HepG2 (cell line): ENCODE data around the gene PRR19. TPM values are rescaled to one million over a fixed set of nuclear protein-coding genes. Genes with fewer than 3 reads are reported as not detected.

ENCODE experiments used
- ATF1 ChIP-seq: IDR thresholded peaks from 2 replicates; pipeline ENCODE4 v1.6.1; 2016; ENCODE audit warnings: mild to moderate bottlenecking, control low read depth
- CHD4 ChIP-seq: fragments of 200-600 bp; sonication (generic); IDR thresholded peaks from 2 replicates; pipeline ENCODE4 v1.7.0; 2017; ENCODE audit warnings: mild to moderate bottlenecking, low read length, borderline replicate concordance
- E2F2 ChIP-seq: sonication (generic); formaldehyde crosslinking; IDR thresholded peaks from 2 replicates; pipeline ENCODE4 v1.4.0; 2020; ENCODE audit warnings: missing genetic modification reagents, borderline replicate concordance
- ERF ChIP-seq: IDR thresholded peaks from 2 replicates; pipeline ENCODE4 v1.6.1; 2018; ENCODE audit warnings: missing biosample characterization, missing genetic modification reagents
- ETV6 ChIP-seq: sonication (generic); formaldehyde crosslinking; conservative IDR thresholded peaks from 2 replicates; pipeline ENCODE4 v1.4.0; 2020; ENCODE audit warnings: missing genetic modification reagents
- HHEX ChIP-seq: IDR thresholded peaks from 2 replicates; pipeline ENCODE4 v1.6.1; 2016; ENCODE audit warnings: control low read depth
- HNRNPK ChIP-seq: fragments of 200-400 bp; formaldehyde crosslinking; IDR thresholded peaks from 2 replicates; pipeline ENCODE4 v1.6.1; 2018; ENCODE audit warnings: low read length, low read depth, moderate library complexity, mild to moderate bottlenecking; ENCODE audit not compliant: poor library complexity, severe bottlenecking
- KLF15 ChIP-seq: sonication (generic); formaldehyde crosslinking; IDR thresholded peaks from 2 replicates; pipeline ENCODE4 v1.8.1; 2023; ENCODE audit warnings: borderline replicate concordance, mild to moderate bottlenecking, inconsistent platforms, missing genetic modification reagents, mixed read lengths
- NFIB ChIP-seq: sonication (generic); formaldehyde crosslinking; IDR thresholded peaks from 2 replicates; pipeline ENCODE4 v1.9.0; 2021; ENCODE audit warnings: missing genetic modification reagents, mild to moderate bottlenecking, borderline replicate concordance
- NONO ChIP-seq, 2 experiments: fragments of 450-650 bp in 1 of 2; sonication (generic) in 1 of 2; formaldehyde crosslinking in 1 of 2; IDR thresholded peaks in 1 of 2; conservative IDR thresholded peaks in 1 of 2; 2 replicates each; pipeline versions ENCODE4 v1.6.1 to v1.8.0; 2017 to 2022; ENCODE audit warnings: mild to moderate bottlenecking in 1 of 2, missing genetic modification reagents in 1 of 2, moderate library complexity in 1 of 2
- PHF20 ChIP-seq: sonication (generic); formaldehyde crosslinking; IDR thresholded peaks from 2 replicates; pipeline ENCODE4 v1.5.0; 2020; ENCODE audit warnings: mild to moderate bottlenecking, missing genetic modification reagents
- RFXAP ChIP-seq: sonication (generic); formaldehyde crosslinking; IDR thresholded peaks from 2 replicates; pipeline ENCODE4 v1.4.0; 2020; ENCODE audit warnings: missing genetic modification reagents, borderline replicate concordance
- SNAI1 ChIP-seq: sonication (generic); formaldehyde crosslinking; IDR thresholded peaks from 2 replicates; pipeline ENCODE4 v1.5.0; 2020; ENCODE audit warnings: mild to moderate bottlenecking, missing genetic modification reagents, borderline replicate concordance
- ZBTB7B ChIP-seq: sonication (generic); formaldehyde crosslinking; IDR thresholded peaks from 2 replicates; pipeline ENCODE4 v1.4.0; 2020; ENCODE audit warnings: missing genetic modification reagents
- ZFP36 ChIP-seq: fragments of 150-350 bp; IDR thresholded peaks from 2 replicates; pipeline ENCODE4 v1.6.1; 2018; ENCODE audit warnings: borderline replicate concordance, low read length, low read depth; ENCODE audit not compliant: partially characterized antibody
- ZNF10 ChIP-seq: sonication (generic); formaldehyde crosslinking; IDR thresholded peaks from 2 replicates; pipeline ENCODE4 v1.4.0; 2020; ENCODE audit warnings: mild to moderate bottlenecking, low read depth, missing genetic modification reagents, borderline replicate concordance
- ZNF101 ChIP-seq: sonication (generic); formaldehyde crosslinking; IDR thresholded peaks from 2 replicates; pipeline ENCODE4 v1.4.0; 2020; ENCODE audit warnings: mild to moderate bottlenecking, low read depth, missing genetic modification reagents, borderline replicate concordance
- ZNF317 ChIP-seq: sonication (generic); formaldehyde crosslinking; IDR thresholded peaks from 2 replicates; pipeline ENCODE4 v1.5.0; 2020; ENCODE audit warnings: mild to moderate bottlenecking, missing genetic modification reagents
- ZNF674 ChIP-seq: sonication (generic); formaldehyde crosslinking; IDR thresholded peaks from 2 replicates; pipeline ENCODE4 v1.5.0; 2020; ENCODE audit warnings: low read depth, mild to moderate bottlenecking, missing genetic modification reagents
- ZNF678 ChIP-seq: sonication (generic); formaldehyde crosslinking; IDR thresholded peaks from 2 replicates; pipeline ENCODE4 v1.4.0; 2020; ENCODE audit warnings: mild to moderate bottlenecking, missing genetic modification reagents
- ZNF703 ChIP-seq: sonication (generic); formaldehyde crosslinking; IDR thresholded peaks from 2 replicates; pipeline ENCODE4 v1.5.1; 2020; ENCODE audit warnings: missing genetic modification reagents, mild to moderate bottlenecking, moderate library complexity, borderline replicate concordance
- ZNF768 ChIP-seq: sonication (generic); formaldehyde crosslinking; IDR thresholded peaks from 2 replicates; pipeline ENCODE4 v1.4.0; 2020; ENCODE audit warnings: missing genetic modification reagents
- polyA plus RNA-seq, 8 experiments: library from polyadenylated mRNA; depleted of rRNA in 3 of 8; stranded (reverse) in 7 of 8; unstranded in 1 of 8; fragments of >200 nt; fragmentation: Illumina TruSeq in 4 of 8; extraction: Trizol in 4 of 8; gene quantifications; 2 replicates each; pipeline versions ENCODE4 v1.2.1 to v1.2.3, GENCODE V29; 2011 to 2016; ENCODE audit warnings: low read depth in 4 of 8, missing spikeins in 1 of 8, mixed read lengths in 1 of 8; ENCODE audit not compliant: insufficient read depth in 1 of 8
- total RNA-seq, 5 experiments: library from RNA; depleted of rRNA; stranded (reverse); fragments of >200 nt; fragmentation: Illumina TruSeq; extraction: Trizol; gene quantifications; 2 replicates each; pipeline ENCODE4 v1.2.3, GENCODE V29; 2016; ENCODE audit warnings: low read depth in 1 of 5
- TF ChIP-seq, protein P1 (sequence below): IDR thresholded peaks from 2 replicates; pipeline ENCODE4 v1.6.1; 2016; ENCODE audit warnings: missing biosample characterization, missing genetic modification reagents, low read depth
- TF ChIP-seq, protein P2 (sequence below): sonication (generic); formaldehyde crosslinking; IDR thresholded peaks from 2 replicates; pipeline ENCODE4 v1.4.0; 2020; ENCODE audit warnings: missing genetic modification reagents
- TF ChIP-seq, protein P3 (sequence below): sonication (generic); formaldehyde crosslinking; IDR thresholded peaks from 2 replicates; pipeline ENCODE4 v1.8.0; 2022; ENCODE audit warnings: missing genetic modification reagents, mild to moderate bottlenecking, inconsistent platforms, borderline replicate concordance

Gene PRR19
- total and polyA plus RNA-seq, 2 of the 13 experiments (the other 11 are each of a cell fraction or from before 2014, with no cell fraction given) = 0.21 to 0.33 TPM

DNA sequence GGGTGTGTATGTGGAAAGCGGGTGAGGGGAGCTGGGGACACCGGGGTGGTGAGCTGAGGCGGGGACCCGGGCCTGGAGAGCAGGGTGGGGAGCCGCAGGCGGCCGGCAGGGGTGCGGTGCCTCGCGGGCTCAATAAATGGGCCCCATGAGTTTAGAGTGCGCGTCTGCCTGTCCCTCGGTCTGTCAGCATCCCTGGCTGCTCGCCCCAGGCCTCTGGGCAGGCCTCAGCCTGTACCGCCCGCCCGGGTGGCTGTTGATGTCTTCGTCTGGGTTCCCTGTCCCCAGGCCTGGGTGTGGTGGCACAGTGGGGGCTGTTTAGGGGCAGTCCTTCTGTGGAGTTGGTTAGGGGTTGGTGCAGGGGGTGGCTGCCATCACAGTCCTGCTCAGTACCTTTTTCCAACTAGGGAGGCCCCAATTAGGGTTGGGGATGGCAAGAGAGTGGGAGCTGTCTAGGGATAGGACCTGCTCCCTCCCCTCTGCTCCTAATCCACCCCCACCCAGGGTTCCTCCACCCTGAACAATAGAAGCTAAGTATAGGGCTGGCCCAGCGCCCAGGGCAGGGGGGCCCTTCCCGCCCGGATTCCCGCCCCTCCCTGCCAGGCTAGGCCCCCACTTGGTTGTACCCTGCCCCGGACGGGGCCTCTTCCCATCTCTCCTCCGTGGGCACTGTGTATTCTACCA is 20.6 kb upstream of the PRR19 start (continued):
- TF ChIP-seq NONO (IDR thresholded peaks at IDR 0.05) (no peak), NONO (CRISPR knock-in tag; conservative IDR thresholded peaks at IDR 0.05) (no peak; the same call in 1 of the 2 replicates), ZFP36 (no peak), E2F2 (CRISPR knock-in tag) (no peak), NFIB (CRISPR knock-in tag) (no peak), ZNF317 (CRISPR knock-in tag) (no peak), ZBTB7B (CRISPR knock-in tag) (no peak), CHD4 (no peak), ZNF678 (CRISPR knock-in tag) (no peak), ATF1 (CRISPR knock-in tag) (no peak), ZNF768 (CRISPR knock-in tag) (no peak), ETV6 (CRISPR knock-in tag) (no peak), ZNF101 (CRISPR knock-in tag) (no peak), PHF20 (CRISPR knock-in tag) (no peak), RFXAP (no peak), HNRNPK (no peak), HHEX (no peak), ZNF674 (CRISPR knock-in tag) (no peak), ERF (CRISPR knock-in tag) (no peak), ZNF703 (CRISPR knock-in tag) (no peak), SNAI1 (CRISPR knock-in tag) (no peak), KLF15 (CRISPR knock-in tag) (no peak), ZNF10 (CRISPR knock-in tag) (no peak)
- TF ChIP-seq, protein P1, sequence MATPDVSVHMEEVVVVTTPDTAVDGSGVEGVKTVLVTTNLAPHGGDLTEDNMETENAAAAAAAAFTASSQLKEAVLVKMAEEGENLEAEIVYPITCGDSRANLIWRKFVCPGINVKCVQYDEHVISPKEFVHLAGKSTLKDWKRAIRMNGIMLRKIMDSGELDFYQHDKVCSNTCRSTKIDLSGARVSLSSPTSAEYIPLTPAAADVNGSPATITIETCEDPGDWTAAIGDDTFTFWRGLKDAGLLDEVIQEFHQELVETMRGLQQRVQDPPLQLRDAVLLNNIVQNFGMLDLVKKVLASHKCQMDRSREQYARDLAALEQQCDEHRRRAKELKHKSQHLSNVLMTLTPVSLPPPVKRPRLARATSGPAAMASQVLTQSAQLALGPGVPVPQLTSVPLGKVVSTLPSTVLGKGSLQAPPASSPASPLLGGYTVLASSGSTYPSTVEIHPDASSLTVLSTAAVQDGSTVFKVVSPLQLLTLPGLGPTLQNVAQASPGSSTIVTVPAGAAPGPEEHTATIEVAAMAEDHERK (CRISPR knock-in tag) = no peak
- TF ChIP-seq, protein P2, sequence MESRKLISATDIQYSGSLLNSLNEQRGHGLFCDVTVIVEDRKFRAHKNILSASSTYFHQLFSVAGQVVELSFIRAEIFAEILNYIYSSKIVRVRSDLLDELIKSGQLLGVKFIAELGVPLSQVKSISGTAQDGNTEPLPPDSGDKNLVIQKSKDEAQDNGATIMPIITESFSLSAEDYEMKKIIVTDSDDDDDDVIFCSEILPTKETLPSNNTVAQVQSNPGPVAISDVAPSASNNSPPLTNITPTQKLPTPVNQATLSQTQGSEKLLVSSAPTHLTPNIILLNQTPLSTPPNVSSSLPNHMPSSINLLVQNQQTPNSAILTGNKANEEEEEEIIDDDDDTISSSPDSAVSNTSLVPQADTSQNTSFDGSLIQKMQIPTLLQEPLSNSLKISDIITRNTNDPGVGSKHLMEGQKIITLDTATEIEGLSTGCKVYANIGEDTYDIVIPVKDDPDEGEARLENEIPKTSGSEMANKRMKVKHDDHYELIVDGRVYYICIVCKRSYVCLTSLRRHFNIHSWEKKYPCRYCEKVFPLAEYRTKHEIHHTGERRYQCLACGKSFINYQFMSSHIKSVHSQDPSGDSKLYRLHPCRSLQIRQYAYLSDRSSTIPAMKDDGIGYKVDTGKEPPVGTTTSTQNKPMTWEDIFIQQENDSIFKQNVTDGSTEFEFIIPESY (CRISPR knock-in tag) = no peak
- TF ChIP-seq, protein P3, sequence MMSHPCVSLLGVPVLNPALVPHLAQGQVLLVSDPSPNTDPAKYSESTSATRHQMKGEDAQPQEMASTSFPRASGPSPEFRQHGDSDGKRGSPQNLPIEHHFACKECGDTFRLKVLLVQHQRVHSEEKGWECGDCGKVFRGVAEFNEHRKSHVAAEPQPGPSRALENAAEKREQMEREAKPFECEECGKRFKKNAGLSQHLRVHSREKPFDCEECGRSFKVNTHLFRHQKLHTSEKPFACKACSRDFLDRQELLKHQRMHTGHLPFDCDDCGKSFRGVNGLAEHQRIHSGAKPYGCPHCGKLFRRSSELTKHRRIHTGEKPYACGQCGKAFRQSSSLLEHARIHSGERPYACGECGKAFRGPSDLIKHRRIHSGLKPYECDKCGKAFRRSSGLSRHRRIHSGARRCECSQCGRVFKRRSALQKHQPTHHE = no peak
